GM19372 (cell line): ENCODE data around the gene ZNF385D.

Experiments
- ATAC-seq: cut with Tn5 transposase; IDR thresholded peaks from one replicate; pipeline ENCODE4 v1.9.1; 2021; ENCODE audit warnings: mild to moderate bottlenecking, low read depth, moderate library complexity; ENCODE audit not compliant: unreplicated experiment

Gene ZNF385D

DNA sequence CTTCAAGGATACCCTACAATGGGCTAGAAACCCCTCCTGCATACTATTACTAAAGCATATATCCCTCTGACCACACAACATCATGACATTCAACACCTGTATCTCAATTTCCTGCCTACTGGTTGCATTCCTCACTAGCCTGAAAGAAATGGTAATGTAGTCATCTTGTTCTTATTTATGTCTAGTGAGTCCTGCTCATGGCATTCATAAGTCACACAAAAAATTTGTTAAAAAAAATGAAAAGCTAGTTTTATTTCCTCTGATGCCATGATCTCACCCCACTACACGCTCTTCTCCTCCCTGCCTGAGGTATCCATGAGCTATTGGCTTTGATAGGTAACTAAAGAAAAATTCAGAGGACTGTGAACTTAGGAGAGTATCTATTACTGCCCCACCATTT lies 284.5 kb downstream of the ZNF385D start:
- ATAC-seq = no peak

DNA sequence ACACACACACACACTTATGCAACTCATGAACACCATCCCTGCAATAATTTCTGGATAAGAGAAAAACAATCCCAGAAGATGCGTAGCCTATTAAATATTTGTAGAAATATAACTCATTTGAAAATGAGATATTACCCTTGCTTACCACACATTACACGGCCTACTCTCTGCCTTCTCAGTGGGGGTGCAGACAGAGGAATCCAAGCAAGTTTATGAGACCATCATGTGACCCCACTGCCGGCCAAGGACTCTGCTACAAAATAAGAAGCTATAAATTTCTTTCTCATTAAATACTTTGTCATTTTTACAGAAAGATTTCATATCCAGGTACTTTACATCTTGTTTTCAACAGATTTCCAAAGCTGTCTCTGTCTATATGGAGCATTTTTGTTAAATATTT lies 286.3 kb downstream of the ZNF385D start:
- no peak for ATAC-seq

DNA sequence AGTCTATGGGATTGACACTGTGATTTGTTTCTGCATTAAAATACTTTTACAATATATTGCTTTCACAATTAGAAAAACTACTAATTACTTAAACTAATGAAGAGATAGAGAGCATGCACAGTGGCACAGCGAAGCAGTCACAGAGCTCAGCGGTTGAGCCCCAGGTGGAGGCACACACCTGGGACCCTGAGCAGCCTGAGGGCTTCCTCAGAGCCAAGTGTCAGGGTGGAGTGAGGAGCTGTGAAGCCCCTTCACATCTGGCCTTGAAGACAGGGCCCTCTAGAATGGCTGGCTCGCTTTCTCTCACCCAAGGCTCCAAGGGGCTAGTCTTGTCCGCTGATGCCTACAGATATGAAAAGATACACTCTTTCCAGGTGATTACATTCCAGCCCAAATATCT lies 287.7 kb downstream of the ZNF385D start:
- no peak for ATAC-seq

DNA sequence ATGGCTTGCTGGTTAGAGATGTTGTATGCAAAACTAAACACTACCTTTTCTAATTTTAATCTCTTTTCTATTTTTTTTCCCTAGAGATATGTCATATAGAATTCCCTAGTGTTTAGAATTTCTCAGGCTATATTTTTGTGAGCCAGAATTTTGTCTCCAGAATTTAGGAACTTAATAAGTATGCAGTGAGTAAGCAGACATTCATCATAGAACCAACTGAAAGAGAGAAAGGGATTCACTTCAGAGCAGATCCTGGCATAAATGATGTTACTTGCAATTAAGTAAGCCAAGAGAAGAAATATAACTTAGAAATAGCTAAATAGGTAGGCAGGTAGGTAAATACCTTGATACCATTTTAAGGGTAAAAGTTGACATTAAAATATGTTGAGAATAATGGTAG lies 288.9 kb downstream of the ZNF385D start:
- ATAC-seq = no peak

DNA sequence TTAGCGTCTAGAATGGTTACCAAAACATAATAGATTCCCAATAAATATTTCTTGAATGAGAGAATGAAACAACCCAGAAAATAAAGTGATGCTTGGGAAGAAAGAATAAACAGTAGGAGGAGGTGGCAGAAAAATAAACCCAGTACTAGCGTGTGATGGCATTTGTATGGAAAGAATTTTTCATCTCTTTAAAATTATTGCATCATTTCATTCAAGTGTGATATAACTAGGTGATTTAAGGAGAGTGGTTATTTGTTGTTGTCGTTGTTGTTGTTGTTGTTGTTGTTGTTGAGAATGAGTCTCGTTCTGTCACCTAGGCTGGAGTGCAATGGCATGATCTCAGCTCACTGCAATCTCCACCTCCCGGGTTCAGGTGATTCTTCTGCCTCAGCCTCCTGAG lies 293.9 kb downstream of the ZNF385D start:
- ATAC-seq = no peak

DNA sequence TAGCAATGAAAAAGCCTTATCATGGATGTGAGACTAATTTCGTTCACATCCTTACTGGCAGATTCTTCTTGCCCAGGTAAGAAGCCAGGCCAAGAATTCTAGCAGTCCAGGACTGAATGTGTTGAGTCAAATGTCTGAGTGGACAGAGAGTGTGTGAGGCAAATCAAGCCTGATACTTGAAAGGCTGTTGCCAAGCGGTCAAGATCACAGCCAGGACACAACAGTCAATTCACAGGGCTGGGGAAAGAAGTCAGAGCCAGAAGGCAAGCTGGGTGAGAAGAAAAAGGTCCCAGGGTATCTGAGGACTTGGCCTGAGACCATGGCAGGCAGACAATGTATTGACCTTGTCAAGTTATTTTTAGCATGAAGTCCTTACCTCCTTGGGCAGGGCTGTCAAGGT lies 301.3 kb downstream of the ZNF385D start:
- ATAC-seq = no peak

DNA sequence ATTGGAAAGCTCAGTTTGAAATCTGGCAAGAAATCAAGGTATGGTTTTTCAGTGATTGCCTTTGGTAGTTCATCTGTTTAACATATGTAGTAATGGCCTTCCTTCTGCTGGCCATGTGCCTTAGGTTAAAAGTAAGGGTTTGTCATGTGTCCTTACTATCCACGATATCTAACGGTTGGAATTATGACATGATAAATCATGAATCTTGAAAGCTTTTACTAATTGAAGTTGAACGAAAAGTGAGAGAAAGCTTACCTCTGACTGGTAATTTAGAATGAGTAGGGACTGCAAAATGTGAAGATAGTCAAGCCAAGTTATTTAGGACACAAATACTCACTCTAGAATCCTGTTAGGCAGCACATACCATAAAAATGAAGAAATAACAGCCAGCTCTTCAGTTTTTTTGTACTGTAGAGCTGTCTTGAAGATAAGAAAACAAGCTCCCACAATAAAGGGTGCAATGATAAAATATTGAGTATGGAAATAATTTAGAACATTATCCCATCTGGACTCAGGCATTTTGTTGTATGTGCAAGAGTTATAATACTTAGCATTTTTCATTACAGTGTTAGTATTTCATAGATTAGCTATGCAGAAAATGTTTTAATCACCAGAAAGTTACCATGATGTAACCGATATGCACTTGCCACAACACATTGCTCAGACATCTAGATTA lies 303.4 kb downstream of the ZNF385D start:
- no peak for ATAC-seq

DNA sequence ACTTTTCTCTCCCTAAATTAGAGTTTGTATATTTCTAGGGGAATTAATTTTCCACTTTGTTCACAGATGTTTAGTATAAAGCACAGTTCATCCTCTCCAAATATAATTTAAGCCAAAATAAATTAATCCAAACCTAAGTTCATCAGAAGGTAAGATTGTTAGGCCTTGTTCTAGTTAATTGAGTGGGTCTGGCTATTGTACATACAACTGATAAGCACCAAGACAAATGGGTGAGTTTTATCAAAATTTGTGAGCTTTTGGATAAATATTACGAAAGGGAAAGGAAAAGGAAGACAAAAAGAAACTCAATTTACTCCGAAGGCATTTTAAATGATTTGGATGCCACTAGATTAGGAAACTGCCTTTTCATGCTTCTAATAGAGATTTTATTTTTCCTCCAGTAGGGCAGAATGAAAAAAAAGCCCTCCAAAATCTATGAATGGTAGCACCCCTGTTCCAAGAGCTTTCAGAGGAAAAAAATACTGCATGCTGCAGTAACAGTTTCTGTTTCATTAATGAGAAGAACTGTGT lies 304.0 kb downstream of the ZNF385D start:
- no peak for ATAC-seq

DNA sequence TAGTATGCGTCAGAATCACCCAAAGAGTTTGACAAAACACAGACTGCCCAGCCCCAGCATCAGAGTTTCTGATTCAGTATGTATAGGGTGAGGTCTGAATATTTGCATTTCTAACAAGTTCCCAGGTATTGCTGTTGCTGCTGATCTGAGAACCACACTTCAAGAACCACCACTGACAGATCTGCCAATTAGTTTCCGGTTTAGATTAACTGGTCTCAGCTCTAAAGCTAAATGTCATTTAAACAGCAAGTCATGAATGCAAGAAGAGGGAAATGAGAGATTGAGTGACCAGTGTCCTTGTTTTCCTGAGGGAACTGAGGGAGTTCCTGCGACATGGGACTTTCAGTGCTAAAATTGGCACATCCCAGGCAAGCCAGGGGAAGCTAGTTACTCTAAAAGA lies 305.0 kb downstream of the ZNF385D start:
- no peak for ATAC-seq

DNA sequence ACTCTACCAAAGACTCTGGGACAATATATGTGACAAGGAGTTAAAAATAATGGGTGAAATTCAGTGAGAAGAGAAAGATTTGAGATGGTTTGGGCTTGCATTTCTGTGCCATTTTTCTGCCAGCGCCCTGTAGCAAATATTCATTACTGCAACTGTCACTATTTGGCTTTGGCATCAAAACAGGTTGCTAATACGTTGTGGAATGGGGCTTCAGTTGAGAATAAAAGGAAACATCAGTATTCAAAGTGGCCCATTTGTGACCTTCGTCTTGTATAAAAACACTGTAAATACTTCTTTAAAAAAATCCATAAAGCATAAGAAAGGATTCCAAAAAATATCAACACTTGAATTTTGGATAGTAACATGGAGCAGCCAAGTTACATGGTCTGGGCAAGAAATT lies 309.2 kb downstream of the ZNF385D start:
- no peak for ATAC-seq

DNA sequence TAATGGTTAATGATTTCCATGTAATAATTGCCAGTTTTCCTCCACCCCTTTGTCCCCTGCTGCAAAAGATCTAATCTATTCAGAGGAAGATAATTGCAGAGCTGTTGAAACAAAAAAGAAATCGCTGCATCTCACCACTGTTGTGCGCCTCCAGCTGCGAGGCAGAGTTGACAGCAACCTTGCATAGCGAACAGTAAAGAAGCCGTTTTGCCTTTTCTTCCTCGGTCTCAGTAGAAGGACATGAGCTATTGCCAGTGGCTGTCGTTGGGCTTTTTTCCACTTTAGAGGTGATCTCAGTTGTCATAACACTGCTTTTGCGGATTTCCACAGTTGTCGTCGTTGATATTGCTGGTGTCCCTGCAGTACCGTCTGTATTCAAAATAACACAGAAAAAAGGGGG lies 314.2 kb downstream of the ZNF385D start:
- no peak for ATAC-seq

DNA sequence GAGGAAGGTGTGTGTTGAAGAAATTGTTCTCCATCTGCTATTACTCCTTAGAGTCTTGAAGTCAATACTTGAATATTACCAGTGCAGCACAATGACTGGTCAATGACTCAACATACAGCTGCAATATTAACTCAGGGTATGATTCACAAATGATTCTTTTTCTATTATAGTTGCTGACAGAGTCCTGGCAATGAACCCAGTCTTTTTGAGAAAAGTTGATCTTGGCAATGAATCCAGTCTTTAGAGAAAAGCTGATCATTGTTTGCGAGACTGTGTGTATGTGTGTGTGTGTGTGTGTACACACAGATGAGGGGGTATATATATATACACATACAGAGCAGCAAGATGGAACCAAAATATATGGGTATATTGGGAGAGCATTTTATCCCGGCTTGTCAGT lies 315.1 kb downstream of the ZNF385D start:
- ATAC-seq = no peak

DNA sequence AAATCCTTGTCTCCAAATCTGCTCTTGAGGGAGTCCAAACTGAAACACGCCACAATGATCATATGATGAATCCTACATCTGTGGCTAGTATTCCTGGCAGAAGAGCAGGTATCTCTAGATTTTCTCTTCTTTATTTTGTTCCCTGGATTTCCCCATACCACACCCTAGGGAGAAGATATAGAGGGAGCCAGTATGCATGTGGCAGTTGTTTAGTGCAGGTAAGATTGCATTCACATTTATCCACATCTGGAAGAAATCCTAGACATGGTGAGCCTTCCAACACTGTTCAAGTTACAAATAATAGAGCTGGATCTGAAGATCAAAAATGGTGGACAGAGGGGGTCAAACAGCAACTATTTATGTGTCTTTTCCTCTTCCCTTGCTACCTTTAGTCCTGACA lies 316.7 kb downstream of the ZNF385D start:
- ATAC-seq = no peak

DNA sequence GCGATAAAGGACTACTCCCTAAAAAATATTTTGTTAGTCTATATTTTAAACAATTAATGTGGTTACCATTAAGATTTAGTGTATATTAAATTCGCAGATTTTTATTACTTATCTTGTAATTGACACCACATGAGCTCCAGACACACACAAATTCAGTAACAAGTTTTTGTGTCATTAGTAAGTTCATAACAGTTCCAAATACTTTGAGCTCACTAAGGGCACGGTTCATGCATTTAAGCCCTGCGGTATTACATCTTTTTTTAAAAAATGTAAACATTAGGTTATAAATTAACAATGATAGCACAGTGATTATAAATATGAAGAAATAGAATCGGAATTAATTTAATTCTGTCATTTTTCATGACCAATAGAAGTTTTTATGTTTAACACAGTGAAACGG lies 317.3 kb downstream of the ZNF385D start:
- no peak for ATAC-seq

DNA sequence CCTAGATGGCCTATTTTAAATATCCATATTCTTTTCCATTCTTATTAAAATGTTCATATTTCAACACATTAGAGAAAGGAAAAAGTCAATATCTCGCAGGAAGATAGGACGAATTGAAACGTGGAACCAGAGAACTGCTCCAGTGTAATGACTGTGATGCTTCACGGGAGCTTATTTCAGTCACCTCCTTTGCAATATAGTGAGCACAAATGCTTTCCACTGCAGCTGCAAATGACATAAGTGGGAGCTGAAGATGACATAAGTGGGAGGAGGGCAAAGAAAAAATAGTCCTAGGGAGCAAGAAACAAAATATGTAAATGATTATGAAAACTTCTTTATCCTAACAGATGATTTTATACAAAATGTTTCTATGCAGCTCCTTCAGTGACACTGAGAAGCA lies 324.1 kb downstream of the ZNF385D start:
- ATAC-seq = no peak

DNA sequence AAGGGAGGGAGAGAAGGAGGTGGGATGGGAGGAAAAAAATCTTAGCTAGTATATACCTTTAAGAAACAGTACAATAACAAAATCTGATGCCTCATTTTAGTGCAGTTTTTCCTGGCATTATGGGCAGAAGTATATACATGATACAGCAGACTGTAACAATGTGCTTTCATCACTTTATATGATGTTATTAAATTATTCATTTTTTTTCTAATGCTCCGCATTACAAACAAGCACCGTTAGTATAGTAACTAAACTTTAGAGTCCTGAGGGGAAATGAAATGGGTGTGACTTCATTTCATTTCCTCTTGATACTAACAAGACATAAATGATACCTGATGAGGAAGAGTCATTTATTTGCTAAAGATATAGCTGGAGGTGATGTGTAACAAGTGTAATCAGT lies 325.3 kb downstream of the ZNF385D start:
- no peak for ATAC-seq

DNA sequence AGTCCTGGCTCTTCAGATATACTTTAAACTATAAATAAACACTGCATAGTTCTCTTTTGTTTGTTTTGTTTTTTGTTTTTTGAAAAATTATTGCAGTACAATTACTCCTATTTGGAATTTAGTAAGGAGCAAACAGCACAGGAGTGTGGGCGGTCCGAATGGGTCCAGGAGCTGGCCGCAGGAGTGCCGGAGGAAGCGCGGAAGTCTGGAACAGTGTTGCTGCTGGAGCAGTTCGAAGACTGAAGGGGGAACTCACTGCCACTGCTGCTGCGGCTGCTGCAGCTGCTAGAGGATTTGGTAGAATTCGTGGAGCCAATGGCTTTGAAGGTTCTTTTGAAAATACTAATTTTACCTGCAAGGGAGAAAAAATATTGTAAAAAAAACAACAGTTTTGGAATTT lies 329.9 kb downstream of the ZNF385D start:
- no peak for ATAC-seq

DNA sequence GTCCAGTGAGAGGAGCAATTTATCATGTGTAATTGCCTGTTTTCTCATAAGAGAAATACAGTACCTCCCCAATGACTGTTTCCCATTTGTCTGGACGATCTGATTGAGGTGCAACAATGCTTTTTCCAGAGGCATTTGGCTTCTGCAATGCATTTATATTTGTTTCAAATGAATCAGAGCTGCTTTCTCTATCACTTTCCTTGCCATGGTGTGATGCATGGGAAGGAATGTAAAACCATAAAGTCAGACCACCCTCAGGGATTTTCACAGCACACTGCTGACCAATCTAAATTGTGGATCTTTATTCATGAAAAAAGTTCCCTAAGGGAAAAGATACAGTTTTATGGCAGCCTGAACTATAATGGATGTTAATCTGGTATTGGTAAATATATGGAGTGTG lies 333.0 kb downstream of the ZNF385D start:
- no peak for ATAC-seq

DNA sequence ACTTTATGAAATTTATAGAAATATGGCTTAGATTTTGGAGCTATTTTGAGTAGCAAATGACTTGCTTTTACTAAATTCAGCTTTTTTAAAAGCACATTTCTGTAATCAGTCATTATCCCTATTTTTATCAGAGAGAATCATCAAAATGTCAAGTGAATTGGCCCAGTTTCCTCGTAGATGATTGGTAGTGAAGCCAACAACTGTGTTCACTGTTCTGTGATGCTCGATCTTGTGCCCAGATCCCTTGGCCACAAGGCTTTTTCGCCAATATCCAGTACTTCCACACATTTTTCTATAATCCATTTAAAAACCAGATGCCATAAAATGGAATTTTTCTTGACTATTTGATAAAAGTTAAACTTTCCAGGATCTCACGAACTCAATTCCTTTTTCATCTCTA lies 336.5 kb downstream of the ZNF385D start:
- no peak for ATAC-seq

DNA sequence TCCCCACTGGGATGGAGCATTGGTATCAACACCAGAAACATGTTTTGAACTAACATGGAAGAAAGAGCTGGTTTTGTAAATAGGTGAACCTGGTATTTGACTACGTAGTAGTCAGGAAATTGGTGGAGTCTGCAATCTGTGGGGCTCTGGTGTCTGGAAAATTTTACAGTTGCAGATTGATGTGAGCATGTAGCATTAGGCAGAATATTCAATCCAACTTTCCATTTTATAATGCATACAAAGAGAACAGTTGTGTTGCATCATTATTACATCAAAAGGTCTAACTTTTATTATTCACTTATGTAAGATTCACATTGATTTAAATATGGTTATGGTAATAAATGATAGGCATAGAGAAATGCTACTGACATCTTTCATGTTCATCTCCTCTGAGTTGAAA lies 340.0 kb downstream of the ZNF385D start:
- no peak for ATAC-seq

DNA sequence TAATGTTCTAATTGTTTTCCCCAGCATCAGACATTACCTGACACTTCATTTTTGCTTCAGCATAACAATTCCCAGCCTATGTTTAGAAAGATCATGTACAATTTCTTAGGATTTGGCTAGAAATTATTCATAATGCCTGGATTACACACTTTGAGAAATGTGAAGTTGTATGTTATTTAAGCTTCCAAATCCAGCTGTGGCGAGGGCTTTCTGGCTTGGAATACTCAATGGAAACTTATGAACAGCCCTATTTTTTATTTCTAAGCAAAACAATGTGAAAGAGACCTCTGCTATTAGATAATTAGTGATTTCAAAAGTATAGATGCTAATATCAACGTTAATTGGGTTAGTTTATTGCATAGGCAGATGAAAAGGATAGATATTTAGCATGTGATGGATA lies 341.6 kb downstream of the ZNF385D start:
- ATAC-seq = no peak

DNA sequence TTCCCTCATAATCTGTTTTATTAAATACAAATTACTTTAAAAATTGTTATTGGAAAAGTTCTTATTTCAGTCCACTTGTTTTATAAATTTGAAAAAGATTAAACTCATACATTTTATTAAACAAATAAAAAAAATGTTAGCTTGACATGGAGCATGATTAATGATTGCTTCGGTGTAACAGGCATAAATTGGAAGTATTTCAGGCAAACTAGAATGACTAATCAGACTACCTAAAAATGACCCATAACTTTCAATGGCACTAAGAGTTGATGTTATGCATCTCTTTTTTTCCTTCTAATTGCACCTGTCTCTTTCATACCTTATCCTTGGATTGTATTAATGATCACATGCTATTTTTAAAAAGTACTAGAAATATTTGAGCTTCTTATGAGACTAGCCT lies 343.3 kb downstream of the ZNF385D start:
- no peak for ATAC-seq
